Measurements from ENCODE around the gene UIMC1.
"Not testable (repeated sequence)": the region's sequence is repeated elsewhere in the genome, so short reads cannot be mapped to it uniquely, and the experiment has no call there.

UIMC1 gene

DNA sequence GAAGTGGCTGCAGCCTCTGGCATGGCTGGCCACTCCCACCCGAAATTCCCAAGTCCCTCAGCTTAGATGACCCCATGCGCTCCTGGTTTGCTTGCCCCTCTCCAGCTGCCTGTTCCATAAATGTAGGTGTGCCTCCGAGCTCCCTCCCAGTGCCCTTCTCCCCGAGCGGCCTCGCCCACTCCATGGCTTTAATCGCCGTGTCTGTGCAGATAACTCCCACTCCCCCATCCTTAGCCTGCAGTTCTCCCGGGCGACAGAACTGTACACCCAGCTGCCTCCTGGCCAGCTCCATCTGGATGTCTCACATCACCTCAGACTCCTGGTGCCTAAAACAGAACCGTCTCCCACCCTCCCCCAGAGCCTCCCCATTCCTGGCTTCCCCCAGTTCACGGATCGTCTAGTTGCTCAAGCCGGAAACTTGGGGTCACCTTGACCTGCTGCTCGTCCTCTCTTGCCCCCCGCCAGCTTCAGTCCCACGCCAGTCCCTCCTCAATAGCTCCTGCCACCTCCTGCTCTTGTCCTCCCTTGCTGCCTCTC is 131.5 kb downstream of the UIMC1 start:
- FAIRE-seq (no peak), DNase-seq (ENCODE audit: insufficient read length, low spot score) (no peak)

DNA sequence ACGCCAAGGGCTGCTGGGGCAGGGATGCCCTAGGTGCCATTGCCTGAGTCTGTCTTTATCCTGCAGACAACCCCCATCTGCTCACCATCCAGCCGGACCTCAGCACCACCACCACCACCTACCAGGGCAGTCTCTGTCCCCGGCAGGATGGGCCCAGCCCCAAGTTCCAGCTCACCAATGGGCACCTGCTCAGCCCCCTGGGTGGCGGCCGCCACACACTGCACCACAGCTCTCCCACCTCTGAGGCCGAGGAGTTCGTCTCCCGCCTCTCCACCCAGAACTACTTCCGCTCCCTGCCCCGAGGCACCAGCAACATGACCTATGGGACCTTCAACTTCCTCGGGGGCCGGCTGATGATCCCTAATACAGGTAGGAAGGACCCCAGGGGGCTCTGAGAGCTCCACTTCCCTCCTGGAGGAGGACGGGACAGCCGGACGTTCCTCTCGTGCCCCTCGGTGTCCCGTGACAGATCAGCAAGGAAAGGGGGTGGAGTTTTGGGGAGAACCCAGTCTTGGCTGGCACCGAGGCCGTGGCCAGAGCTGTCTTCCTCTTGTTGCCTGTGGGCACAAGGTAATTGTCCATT is 132.3 kb downstream of the UIMC1 start:
- FAIRE-seq, result no peak
- no peak for DNase-seq (ENCODE audit: insufficient read length, low spot score)

DNA sequence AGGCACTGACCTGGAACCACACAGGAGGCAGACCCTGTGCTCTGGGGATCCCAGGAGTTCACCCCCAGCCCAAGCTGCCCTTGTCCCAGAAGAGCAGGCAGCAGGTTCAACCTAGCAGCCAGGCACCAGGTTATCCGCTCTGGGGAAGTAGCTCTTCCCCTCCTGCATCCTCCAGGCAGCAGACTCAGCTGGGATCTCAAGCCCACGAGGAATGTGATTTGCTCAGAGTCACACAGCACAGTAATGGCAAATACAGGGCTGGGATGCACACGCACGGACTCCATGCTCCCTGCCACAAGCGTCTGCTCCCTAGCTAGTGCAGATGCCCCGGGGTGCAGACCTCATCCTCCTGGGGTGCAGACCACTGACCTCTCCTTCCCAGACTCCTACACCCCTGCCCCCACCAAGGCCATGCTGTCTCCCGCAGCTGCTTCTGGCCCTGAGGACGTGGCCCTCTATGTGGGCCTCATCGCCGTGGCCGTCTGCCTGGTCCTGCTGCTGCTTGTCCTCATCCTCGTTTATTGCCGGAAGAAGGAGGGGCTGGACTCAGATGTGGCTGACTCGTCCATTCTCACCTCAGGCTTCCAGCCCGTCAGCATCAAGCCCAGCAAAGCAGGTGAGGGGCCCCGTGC is 132.9 kb downstream of the UIMC1 start:
- DNase-seq (ENCODE audit: insufficient read length, low spot score) (no peak), FAIRE-seq (no peak)

DNA sequence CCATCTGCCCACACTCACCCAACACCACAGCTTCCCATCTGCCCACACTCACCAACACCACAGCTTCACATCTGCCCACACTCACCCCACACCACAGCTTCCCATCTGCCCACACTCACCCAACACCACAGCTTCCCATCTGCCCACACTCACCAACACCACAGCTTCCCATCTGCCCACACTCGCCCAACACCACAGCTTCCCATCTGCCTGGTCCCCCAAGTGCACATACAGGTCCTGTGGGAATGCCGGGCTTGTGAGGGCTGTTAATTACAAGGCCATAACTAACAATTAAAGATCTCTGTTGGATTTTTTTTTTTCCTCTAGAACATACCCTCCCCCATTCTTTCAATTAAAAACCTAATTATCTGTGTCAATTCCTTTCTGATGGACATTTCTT is 133.6 kb downstream of the UIMC1 start:
- FAIRE-seq; DNase-seq (ENCODE audit: insufficient read length, low spot score): not testable (repeated sequence)

DNA sequence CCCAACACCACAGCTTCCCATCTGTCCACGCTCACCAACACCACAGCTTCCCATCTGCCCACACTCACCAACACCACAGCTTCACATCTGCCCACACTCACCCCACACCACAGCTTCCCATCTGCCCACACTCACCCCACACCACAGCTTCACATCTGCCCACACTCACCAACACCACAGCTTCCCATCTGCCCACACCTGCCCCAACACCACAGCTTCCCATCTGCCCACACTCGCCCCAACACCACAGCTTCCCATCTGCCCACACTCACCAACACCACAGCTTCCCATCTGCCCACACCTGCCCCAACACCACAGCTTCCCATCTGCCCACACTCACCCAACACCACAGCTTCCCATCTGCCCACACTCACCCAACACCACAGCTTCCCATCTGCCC is 134.0 kb downstream of the UIMC1 start:
- FAIRE-seq; DNase-seq (ENCODE audit: insufficient read length, low spot score): not testable (repeated sequence)

DNA sequence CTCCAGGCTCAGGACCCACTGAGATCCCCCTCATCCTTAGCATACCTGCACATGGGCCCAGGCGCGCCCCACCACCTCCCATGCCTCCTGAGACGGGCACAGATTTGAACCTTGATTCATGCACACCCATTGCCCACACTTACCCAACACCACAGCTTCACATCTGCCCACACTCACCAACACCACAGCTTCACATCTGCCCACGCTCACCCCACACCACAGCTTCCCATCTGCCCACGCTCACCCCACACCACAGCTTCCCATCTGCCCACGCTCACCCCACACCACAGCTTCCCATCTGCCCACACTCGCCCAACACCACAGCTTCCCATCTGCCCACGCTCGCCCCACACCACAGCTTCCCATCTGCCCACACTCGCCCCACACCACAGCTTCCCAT is 135.9 kb downstream of the UIMC1 start:
- FAIRE-seq, result not testable (repeated sequence)

DNA sequence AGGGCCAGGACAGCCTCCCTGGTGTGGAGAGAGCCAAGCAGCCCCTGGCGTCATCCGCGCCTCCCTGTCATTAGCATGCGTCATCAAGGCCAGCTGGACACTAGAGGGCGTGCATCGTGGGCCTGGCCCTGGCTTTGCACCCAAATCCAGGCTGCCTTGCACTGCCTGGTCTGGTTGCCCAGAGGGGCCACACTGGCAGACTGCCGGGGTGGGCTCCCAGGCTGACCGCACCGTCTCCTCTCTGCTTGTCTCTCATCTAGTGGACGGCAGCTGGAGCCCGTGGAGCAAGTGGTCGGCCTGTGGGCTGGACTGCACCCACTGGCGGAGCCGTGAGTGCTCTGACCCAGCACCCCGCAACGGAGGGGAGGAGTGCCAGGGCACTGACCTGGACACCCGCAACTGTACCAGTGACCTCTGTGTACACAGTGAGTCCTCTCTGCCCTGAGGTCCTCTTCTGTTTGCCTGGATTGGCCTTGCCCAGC is 136.4 kb downstream of the UIMC1 start:
- FAIRE-seq (no peak), DNase-seq (ENCODE audit: insufficient read length, low spot score) (no peak)

More for the DNA sequence above, 135.9 kb downstream of the UIMC1 start:
- DNase-seq (ENCODE audit: insufficient read length, low spot score), result not testable (repeated sequence)

DNA sequence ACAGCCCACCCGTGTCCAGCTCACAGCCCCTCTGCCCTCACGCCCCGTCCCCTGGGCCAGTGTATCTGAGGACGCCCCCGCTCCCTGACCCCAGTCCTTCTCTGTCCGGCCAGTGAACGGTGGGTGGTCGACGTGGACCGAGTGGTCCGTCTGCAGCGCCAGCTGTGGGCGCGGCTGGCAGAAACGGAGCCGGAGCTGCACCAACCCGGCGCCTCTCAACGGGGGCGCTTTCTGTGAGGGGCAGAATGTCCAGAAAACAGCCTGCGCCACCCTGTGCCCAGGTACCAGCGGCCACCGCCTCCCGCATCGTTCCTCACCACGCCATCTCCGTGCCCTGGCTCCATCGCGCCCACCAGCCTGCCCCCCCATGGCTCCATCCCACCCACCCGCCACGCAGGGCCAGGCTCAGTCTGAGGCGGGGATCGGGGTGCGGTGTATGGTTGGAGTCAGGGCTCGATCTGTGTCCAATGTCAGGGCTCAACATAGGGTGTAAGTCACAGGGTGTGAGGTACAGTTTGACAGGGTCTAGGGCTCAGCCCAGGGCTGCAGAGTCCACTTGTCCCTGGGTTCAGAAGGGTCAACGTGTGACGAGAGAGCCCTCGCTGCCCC is 137.0 kb downstream of the UIMC1 start:
- FAIRE-seq (no peak), DNase-seq (ENCODE audit: insufficient read length, low spot score) (no peak)

DNA sequence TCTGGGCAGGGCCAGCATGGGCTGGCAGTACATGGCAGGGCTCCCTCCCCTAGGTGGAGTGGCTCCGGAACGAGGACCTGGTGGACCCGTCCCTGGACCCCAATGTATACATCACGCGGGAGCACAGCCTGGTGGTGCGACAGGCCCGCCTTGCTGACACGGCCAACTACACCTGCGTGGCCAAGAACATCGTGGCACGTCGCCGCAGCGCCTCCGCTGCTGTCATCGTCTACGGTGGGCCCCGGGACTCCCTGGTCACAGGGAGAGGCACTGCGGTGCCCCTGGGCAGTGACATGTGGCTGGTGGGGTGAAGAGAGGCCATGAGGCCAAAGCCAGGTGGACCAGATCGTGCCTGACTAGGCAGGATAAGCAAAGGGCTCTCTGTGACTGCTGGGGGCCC is 137.8 kb downstream of the UIMC1 start:
- no peak for FAIRE-seq
- no peak for DNase-seq (ENCODE audit: insufficient read length, low spot score)

DNA sequence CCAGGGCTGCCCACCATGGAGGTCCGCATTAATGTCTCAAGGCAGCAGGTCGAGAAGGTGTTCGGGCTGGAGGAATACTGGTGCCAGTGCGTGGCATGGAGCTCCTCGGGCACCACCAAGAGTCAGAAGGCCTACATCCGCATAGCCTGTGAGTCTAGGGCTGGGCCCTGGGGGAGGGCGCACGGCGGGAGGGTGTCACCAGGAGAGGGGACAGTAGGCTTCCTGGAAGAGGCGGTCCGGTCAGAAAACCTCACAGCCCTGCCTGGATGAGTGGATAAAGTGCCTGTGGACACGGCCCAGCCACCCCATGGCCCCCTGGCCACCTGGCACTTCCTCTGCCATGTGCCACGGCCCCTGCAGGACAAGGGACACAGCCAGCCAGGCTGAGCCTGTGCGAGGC is 138.5 kb downstream of the UIMC1 start:
- no peak for DNase-seq (ENCODE audit: insufficient read length, low spot score)
- FAIRE-seq, result no peak

DNA sequence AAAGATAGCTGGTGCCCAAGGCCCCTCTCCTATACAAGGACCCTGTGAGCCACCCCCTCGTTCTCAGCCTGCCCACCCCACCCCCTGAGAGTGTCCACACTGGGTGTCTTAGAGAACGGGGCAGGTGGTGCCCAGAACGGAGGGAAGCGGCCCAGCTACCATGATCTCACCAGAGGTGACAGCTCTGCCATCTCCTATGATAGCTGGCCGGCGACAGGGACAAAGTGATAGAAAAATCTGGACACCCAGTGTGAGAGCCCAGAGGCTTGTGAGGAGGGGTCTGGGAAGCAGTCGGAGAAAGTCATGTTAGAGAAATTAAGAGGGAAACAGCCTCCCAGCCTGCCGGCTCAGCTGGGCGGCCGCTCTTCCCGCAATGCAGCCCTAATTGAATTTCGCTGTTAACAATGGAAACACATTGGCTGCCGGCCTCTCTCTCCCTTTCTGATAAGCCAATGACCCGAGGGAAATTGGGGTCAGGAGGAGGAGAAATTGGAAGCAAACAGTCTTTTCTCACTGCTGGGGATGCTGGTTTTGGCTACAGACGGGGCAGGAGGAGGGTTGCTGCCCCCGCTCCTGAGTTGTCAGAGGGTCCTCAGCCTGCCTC is 139.8 kb downstream of the UIMC1 start:
- FAIRE-seq (no peak), DNase-seq (ENCODE audit: insufficient read length, low spot score) (no peak)

DNA sequence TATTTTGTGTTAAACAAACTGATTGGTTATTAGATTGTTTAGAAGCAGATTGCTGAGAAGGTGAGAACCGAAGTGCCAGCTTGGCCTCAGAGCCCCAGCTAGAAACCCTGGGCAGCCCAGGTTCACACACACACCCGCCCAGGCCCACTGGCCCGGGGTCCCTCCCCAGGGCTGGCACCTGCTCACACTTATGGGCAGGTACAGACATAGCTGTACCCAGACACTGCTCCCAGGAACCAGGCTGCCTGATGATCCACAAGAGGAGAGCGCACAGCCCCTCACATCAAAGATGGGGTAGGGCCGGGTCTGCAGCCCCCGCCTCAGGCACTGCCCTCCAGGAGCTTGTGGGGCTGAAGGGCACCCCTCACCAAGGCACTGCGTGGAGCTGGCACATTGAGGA is 140.6 kb downstream of the UIMC1 start:
- no peak for DNase-seq (ENCODE audit: insufficient read length, low spot score)
- no peak for FAIRE-seq

DNA sequence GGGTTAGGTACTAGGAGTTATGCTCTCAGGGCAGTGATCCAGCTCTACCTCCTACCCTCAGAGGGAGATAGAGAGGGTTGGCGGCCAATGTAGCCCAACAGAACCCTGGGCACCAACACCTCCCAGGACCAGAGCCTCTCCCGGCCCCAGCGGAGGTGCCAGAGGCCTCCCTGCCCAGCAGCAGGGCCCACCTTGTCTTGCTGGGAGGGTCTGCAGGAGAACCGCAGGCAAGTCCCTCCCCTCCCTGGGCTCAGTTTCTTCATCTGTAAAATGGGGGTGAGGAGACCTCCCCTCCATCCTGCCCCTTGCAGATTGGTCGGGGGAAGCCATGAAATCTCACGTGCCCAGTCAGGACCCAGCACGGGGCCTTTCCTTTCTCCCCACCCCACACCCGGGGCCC is 141.8 kb downstream of the UIMC1 start:
- FAIRE-seq (no peak), DNase-seq (ENCODE audit: insufficient read length, low spot score) (no peak)

DNA sequence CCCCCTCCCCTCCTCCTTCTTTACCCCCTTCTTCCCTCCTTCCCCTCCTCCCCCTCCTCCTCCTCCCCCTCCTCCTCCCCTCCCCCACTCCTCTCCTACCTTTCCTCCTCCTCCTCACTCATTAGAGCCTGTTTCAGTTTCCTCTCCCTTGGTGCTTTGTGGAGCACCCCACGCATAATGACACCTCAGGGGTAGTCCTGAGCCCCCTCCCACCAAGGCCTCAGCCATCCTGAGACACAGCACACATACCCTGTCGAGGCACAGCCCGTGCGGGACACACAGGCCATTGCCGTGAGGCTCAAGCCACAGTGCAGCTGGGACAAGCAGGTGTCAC is 142.8 kb downstream of the UIMC1 start:
- DNase-seq (ENCODE audit: insufficient read length, low spot score) (no peak), FAIRE-seq (no peak)

DNA sequence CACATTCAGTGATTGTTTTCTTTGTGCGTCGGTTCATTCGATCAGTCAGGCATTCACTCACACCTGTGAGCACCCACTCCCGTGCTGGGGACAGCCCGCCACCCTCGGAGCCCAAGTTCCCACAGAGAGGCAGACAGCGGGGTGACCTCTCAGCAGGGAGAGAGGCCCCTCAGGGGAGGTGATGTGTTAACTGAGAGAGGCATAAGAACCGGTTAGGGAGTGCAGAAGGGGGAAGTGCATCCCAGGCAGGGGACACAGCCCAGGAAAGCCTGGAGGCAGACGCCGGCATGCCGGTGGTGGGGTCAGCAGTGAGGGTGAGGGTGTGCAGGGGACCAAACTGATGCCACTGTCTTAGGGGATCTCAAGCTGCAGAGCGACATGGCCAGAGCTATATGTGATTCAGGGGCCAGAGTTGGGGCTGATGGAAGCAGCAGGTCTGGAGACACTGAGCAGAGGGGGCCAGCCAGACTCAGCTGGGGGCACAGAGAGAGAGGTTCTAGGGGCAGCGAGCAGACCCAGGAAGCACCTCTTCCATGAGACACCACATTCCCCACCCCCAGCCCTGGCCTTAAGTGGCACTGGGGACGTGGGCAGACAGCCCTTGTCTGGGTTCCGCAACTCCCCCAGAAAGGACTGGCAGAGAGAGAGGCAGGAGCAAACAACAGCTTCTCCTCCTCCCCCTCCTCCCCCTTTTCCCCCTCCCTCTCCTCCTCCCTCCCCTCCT is 143.4 kb downstream of the UIMC1 start:
- no peak for DNase-seq (ENCODE audit: insufficient read length, low spot score)
- FAIRE-seq, result no peak

DNA sequence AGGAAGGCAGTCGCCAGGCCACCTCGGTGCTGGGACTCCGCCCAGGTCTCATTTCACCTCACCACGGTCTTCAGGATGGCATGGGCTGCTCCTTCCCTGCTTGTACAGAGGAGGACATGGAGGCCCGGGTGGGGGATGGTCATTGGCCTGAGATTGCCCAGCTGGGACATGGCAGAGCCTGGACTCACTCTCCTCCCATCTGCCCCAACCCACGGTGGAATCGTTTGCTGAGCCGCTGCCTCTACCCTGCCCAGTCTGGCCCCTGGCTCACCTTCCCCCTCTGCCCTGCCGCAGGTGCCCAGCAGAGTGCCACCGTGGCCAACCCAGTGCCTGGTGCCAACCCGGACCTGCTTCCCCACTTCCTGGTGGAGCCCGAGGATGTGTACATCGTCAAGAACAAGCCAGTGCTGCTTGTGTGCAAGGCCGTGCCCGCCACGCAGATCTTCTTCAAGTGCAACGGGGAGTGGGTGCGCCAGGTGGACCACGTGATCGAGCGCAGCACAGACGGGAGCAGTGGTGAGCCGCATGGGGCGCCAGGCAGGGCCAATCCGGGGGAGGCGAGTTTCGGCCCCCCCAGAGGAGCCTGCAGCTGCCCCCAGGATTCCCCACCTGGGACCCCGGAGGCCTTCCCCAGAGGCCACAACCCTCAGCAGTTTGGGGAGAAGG is 144.1 kb downstream of the UIMC1 start:
- FAIRE-seq (no peak), DNase-seq (ENCODE audit: insufficient read length, low spot score) (no peak)

DNA sequence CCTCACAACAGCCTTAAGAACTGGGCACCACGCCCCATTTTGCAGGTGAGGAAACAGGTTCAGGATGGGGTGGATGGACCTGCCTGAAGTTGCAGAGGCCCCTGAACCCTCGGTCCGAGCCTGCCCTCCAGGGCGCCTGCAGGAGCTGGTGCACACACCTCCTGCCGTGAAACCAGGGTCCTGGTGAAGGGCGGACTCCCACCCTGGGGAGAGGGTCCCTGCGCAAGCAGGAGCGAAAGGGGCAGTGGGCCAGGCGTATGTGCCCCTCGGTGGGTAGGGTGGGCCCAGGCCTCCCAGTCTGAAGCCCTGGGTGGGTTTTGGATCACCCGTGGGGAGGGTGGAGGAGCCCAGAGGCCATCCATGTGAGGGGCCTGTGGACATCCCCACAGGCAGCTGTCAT is 145.3 kb downstream of the UIMC1 start:
- FAIRE-seq (no peak), DNase-seq (ENCODE audit: insufficient read length, low spot score) (no peak)

DNA sequence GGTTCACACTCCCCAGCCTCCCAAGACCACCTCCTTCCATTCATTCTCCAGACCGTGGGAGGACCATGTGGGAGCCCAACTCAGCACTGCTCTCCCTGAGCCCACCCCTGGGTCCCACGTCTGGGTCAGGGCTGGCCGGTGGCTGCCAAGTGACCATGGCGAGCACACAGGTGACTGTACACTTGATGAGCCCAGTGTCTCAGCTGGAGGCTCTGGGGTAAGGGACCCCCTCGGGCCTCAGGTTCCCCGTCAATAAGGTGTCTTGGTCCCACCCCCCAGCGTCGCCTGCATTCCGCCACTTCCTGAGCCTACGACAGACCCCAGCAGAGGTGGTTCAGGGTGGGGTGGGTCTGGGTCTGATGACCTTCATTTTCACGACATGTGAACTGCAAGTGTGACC is 146.2 kb downstream of the UIMC1 start:
- no peak for FAIRE-seq

DNA sequence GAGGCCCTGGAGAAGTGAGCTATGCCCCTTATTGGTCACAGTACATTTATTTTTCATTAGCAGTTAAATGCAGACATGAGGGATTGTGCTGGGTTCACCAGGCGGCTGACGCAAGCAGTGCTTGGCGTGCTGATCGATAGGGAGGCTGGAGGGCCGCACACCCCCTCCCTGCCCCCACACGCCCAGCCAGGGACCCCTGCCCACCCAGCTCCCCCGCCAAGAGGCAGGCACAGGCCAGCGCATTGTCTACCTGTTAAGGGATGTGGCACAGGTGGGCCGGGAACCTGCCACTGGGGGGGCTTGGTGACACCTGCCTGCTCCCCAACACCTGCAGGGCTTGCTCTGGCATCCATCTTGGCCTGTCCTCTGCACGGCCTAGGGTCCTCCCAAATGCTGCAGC is 146.7 kb downstream of the UIMC1 start:
- DNase-seq (ENCODE audit: insufficient read length, low spot score) (no peak), FAIRE-seq (no peak)

More for the DNA sequence above, 146.2 kb downstream of the UIMC1 start:
- DNase-seq (ENCODE audit: insufficient read length, low spot score), result no peak

DNA sequence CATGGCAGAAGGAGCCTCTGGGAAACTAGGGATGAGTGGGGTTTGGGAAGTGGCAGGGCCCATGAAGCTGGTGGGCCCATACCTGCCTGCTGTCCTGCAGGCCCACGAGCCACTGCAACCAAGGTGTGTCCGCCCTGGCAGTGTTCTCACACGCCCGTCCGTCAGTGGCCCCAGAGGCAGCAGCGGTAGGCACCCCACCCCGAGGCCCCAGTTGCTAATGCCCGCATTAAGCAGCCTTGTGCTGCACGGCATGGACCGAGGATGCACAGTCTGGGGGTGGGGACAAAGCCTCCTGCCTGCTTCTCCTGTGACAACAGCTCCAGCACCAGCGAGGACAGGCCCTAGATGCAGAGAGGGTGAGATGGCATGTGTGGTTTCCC is 148.7 kb downstream of the UIMC1 start:
- FAIRE-seq (no peak), DNase-seq (ENCODE audit: insufficient read length, low spot score) (no peak)
